HG03103 (cell line): ENCODE measurements around the gene PRTFDC1.
"Not testable (repeated sequence)": the region's sequence is repeated elsewhere in the genome, so short reads cannot be mapped to it uniquely, and the experiment has no call there.

ENCODE experiments used
- ATAC-seq: cut with Tn5 transposase; IDR thresholded peaks from one replicate; pipeline ENCODE4 v1.9.1; 2021; ENCODE audit warnings: low read depth; ENCODE audit not compliant: unreplicated experiment

PRTFDC1 gene, protein sequence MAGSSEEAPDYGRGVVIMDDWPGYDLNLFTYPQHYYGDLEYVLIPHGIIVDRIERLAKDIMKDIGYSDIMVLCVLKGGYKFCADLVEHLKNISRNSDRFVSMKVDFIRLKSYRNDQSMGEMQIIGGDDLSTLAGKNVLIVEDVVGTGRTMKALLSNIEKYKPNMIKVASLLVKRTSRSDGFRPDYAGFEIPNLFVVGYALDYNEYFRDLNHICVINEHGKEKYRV

GRCh38 chr10:24952143-24952706 lies at the start of gene PRTFDC1:
TSS of gene PRTFDC1 (minus strand) at chr10:24952606. CDS start at chr10:24952575, 31 bp downstream.
- peak; percentile 29 for ATAC-seq

GRCh38 chr10:24998044-24998443 lies 45.6 kb upstream of the PRTFDC1 start:
- no peak for ATAC-seq

GRCh38 chr10:24995072-24995471 lies 42.7 kb upstream of the PRTFDC1 start:
- no peak for ATAC-seq

DNA sequence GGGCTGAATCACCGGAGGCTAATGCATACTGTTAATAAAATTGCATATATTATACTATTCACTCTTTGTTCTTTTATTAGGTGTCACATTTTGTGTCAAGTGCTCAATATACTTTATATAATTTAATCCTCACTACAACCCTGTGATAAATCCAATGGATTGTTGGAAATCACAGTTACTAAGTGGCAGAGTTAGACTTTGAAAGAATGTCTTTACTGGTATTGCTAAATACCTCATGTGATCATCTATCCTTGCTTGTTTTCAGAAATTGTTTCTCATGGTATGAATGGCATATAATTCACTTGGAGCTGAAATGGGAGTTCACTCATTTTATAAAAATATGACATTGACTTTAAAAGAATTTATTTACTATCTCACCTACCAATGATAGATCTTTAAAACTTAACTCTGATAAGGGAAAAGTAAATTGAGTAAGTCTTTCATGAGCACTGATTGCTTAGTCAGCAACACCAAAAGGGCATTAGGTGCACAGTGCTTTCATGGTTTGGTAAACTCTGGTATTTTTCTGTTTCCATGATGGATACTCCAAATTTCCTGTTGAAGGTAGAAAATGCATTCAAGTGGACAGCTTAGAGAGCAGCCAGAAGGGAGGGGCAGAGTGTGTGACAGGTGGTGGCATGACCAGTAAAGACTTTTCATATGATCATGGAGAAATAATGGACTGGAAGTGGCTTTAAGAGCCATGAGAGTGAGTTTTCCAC lies 41.0 kb upstream of the PRTFDC1 start:
- no peak for ATAC-seq

DNA sequence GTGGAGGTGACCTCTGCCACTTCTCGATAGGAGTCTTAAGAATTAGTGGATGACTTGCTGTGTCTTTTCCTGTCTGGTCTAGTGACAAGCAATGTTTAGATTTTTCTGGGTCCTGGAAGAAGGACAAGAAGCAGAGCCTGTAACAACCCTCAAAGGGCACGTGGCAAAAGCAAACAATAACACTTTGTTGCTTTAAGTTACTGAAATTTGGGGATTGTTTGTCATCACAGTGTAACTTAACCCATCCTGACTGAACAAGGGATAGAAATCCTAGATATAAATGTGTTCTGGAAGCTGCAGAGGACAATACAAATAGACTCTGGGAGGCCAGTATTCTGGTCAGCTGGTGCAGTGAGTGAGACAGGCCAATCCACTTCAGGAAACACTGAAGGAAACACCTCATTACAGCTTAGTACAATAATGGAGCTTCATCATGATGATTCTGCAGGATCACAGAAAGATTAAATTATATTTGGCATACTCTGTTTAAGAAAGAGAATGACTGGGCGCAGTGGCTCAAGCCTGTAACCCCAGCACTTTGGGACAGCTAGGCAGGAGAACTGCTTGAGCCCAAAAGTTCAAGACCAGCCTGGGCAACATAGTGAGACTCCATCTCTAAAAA lies 40.2 kb upstream of the PRTFDC1 start:
- no peak for ATAC-seq

- no peak for ATAC-seq
These were observed 38.9 kb upstream of the PRTFDC1 start for GRCh38 chr10:24991298-24991697.

DNA sequence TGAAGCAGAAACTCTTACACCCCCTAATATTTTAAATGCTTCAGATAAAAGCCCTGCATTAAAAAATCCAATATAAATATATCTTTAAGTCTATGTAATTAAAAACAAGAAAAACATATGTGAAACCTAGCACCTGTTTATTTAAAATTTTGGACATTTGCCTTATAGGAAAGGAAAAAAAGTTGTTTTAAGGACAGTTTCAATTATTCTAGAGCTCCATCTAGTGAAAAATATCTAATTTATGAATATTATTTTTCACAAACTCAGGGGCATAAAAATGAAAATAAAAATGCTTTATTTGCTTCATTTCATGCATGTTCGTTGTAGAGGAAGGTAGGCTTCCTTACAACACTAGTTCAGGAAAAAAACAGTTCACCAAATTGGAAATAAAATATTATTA lies 37.5 kb upstream of the PRTFDC1 start:
- no peak for ATAC-seq

GRCh38 chr10:24988831-24989640 lies 36.6 kb upstream of the PRTFDC1 start:
- ATAC-seq, result no peak

GRCh38 chr10:24984906-24985305 lies 32.5 kb upstream of the PRTFDC1 start:
- ATAC-seq, result no peak

GRCh38 chr10:24983946-24984345 lies 31.5 kb upstream of the PRTFDC1 start:
- ATAC-seq, result no peak

GRCh38 chr10:24983130-24983529 lies 30.7 kb upstream of the PRTFDC1 start:
- no peak for ATAC-seq

GRCh38 chr10:24982319-24983112 lies 30.1 kb upstream of the PRTFDC1 start:
- peak; percentile 51 for ATAC-seq

DNA sequence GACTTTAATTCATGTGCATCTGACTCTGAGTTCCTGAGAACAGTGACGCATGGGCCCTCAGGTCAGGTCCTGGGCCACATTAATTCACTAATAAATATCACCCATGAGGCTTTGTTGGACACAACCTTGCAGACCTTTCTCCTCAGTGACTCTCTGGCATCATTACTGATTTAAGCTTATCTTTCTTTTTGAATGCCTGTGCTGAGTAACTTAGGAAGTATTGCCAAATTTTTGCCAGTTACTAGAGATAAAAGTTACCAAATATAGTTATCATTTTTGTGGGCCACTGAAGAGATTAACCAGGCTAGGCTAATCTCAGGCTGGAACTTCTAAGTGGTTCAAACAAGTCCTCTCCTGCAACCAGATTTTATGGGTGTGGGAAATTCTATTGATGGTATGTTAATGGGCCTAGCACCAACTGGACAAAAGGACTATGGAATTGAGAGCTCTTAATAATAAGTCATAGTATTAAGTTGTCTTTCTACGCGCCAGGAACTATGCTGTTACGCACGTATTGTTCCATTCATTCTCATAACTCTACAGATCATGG lies 28.8 kb upstream of the PRTFDC1 start:
- no peak for ATAC-seq

GRCh38 chr10:24979685-24980084 lies 27.3 kb upstream of the PRTFDC1 start:
- ATAC-seq, result no peak

DNA sequence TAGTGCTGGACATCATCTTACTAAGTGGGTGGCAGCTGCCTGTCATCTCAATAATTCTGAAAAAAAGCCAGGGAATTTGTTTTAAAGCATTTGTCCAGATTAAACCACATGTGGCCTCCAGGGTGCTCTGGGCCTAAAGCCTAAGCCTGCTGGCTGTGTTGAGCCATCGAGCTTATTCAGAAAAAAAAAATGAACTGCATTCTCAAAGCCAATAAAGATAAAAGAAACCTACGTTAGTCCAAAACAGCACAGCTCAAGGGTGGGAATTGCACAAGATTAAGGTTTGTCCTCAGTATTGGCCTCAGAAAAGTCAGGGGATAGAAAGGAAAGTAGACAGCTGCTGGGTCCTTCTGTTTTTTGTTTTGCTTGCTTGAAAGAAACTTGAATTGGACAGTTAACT lies 22.6 kb upstream of the PRTFDC1 start:
- no peak for ATAC-seq

- ATAC-seq, result no peak
These were observed 20.8 kb upstream of the PRTFDC1 start for GRCh38 chr10:24973163-24973562.

- no peak for ATAC-seq
These were observed 19.0 kb upstream of the PRTFDC1 start for GRCh38 chr10:24971374-24971773.

GRCh38 chr10:24969841-24970281 lies 17.5 kb upstream of the PRTFDC1 start:
- no peak for ATAC-seq

- not testable (repeated sequence) for ATAC-seq
These were observed 16.5 kb upstream of the PRTFDC1 start for GRCh38 chr10:24968951-24969350.
